ENCODE measurements around the gene ZNF804B. TPM values are rescaled to one million over a fixed set of nuclear protein-coding genes. Genes with fewer than 3 reads are reported as not detected.

The ZNF804B gene
- total RNA-seq, 6 experiments from 2014 or later, result not detected

- Histone ChIP-seq H3K27ac (no peak overlapping the region), H3K4me3 (no peak overlapping the region), H3K36me3 (no peaks in the 10 kb centered on the region), H3K4me1 (no peaks in the 10 kb centered on the region), H3K27me3 (no peaks in the 10 kb centered on the region), H3K9me3 (peaks cover 0 to 4% (median 0%) of the 10 kb centered on the region in 4 donors)
- no peak for ATAC-seq
- no peak for DNase-seq
- WGBS (ENCODE audit: insufficient coverage, low coverage, low lambda C conversion rate, missing lambda C conversion rate), result 40% methylated on average over 2 of the region's 2 CpGs
- intact Hi-C loops (cut with DNase I), result no loop called here
- TF ChIP-seq CTCF (IDR thresholded peaks at IDR 0.05) (no peak), POLR2A (IDR thresholded peaks at IDR 0.05) (no peak)
Measured at GRCh38 chr7:89129600-89130375, 370.3 kb downstream of the ZNF804B start.

- Histone ChIP-seq H3K36me3 (no peaks in the 10 kb centered on the region), H3K9me3 (no peaks in the 10 kb centered on the region), H3K27me3 (no peaks in the 10 kb centered on the region), H3K4me3 (no peak overlapping the region), H3K4me1 (no peaks in the 10 kb centered on the region), H3K27ac (no peak overlapping the region)
- 34% methylated on average over 3 of the region's 3 CpGs for WGBS (ENCODE audit: insufficient coverage, low coverage, low lambda C conversion rate, missing lambda C conversion rate)
- DNase-seq (no peak), ATAC-seq (no peak)
- TF ChIP-seq POLR2A (IDR thresholded peaks at IDR 0.05), result no peak
- TF ChIP-seq CTCF (IDR thresholded peaks at IDR 0.05), result no peak
- intact Hi-C loops (cut with DNase I), result no loop called here
Measured at GRCh38 chr7:89133357-89133756, 373.9 kb downstream of the ZNF804B start.

- intact Hi-C loops (cut with DNase I), result no loop called here
- TF ChIP-seq CTCF (IDR thresholded peaks at IDR 0.05) (no peak), POLR2A (IDR thresholded peaks at IDR 0.05) (no peak)
- Histone ChIP-seq H3K4me3 (no peak overlapping the region), H3K27ac (no peak overlapping the region), H3K36me3 (no peaks in the 10 kb centered on the region), H3K9me3 (no peaks in the 10 kb centered on the region), H3K27me3 (no peaks in the 10 kb centered on the region), H3K4me1 (no peaks in the 10 kb centered on the region)
- 21% methylated on average over 2 of the region's 2 CpGs for WGBS (ENCODE audit: insufficient coverage, low coverage, low lambda C conversion rate, missing lambda C conversion rate)
- no peak for DNase-seq
- ATAC-seq, result no peak
Measured at GRCh38 chr7:89133819-89134218, 374.3 kb downstream of the ZNF804B start.

GRCh38 chr7:89145801-89146200 lies 386.3 kb downstream of the ZNF804B start:
- Histone ChIP-seq H3K27ac (no peak overlapping the region), H3K27me3 (no peaks in the 10 kb centered on the region), H3K4me3 (no peak overlapping the region), H3K9me3 (no peaks in the 10 kb centered on the region), H3K36me3 (no peaks in the 10 kb centered on the region), H3K4me1 (no peaks in the 10 kb centered on the region)
- TF ChIP-seq CTCF (IDR thresholded peaks at IDR 0.05), result no peak
- TF ChIP-seq POLR2A (IDR thresholded peaks at IDR 0.05), result no peak
- intact Hi-C loops (cut with DNase I), result no loop called here
- ATAC-seq, result no peak
- DNase-seq, result no peak

Data from right lobe of liver (tissue), 6 donors.